GM12874 (cell line): Measurements from ENCODE around the gene SLC28A1.

Experiments
- TF ChIP-seq, protein P1 (sequence below): IDR thresholded peaks from 2 replicates; pipeline ENCODE4 v1.5.1; 2011; ENCODE audit warnings: low read depth, mild to moderate bottlenecking, control low read depth, low read length, moderate library complexity; ENCODE audit not compliant: insufficient read depth

Gene SLC28A1

DNA sequence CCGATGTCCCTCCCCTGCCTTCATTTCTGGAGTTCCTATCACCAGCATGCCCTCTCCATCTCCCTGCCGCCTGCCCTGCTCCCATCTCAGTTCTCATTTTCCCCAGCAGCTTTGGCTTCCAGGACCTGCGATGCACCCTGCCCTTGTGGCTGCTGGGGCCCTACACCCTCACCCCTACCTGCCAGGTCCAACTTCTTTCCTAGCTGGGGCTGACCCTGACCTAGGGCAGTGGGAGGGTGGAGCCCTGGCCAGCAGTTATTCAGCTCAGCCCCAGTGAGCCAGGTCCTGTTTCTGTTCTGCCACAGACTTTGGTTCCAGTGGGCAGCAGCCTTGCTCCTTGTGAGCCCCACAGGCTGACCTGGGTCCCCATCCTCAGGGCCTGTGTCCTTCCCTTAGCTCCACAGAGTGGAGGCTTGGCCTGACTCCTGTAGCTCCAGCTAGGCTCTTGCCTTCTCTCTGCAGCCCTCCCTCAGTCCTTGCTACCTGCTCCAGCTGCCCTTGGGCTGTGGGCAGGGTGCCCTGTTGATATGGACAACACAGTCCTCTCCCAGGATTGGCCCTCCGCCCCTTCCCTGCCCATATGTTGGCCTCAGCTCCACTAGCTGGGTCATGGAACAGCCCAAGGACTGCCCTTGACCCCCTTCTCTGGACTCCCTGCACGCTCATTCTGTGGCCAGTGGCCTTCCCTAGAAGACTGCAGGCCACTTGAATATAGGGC lies 62.5 kb downstream of the SLC28A1 start:
- TF ChIP-seq, protein P1, sequence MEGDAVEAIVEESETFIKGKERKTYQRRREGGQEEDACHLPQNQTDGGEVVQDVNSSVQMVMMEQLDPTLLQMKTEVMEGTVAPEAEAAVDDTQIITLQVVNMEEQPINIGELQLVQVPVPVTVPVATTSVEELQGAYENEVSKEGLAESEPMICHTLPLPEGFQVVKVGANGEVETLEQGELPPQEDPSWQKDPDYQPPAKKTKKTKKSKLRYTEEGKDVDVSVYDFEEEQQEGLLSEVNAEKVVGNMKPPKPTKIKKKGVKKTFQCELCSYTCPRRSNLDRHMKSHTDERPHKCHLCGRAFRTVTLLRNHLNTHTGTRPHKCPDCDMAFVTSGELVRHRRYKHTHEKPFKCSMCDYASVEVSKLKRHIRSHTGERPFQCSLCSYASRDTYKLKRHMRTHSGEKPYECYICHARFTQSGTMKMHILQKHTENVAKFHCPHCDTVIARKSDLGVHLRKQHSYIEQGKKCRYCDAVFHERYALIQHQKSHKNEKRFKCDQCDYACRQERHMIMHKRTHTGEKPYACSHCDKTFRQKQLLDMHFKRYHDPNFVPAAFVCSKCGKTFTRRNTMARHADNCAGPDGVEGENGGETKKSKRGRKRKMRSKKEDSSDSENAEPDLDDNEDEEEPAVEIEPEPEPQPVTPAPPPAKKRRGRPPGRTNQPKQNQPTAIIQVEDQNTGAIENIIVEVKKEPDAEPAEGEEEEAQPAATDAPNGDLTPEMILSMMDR = no peak

DNA sequence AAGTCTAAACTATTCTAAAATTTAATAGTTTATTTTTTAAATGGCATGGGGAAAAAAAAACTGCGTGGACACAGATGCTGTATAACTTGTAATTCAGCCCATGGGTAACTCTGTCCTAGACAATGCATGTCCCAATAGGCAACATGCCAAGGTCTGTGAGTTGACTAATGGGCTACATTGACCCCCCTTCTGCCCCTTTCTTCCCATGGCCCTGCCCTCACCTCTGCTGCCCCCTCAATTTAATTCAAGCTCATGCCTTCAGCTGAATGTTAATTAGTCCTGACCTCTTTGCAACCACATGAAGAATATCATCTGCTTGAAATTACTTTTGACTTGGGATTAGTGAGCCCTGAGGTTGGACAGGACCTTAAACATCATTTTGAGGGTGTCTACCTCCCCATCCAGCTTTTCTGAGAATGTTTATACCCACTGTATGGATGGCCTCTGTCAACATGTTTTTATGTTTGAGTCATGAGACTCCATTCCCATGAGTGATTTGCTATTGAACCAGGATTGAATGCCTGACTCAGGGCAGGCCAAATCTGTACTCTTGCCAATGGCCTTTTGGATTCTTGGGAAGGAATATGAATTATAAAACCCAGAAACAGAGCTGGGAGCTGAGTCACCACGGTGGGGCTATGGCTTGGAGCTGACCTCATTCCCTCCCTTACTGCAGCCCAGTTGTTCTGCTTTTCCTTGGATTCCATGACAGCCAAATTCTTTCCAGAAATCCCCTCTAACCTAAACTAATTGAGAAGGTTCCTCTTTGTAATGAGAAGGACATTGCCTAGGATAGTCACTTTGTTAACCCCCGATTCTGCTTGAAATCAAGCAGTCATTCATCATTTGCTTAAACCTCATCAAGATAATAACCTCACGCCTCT lies 63.7 kb downstream of the SLC28A1 start:
- TF ChIP-seq, protein P1 = no peak

DNA sequence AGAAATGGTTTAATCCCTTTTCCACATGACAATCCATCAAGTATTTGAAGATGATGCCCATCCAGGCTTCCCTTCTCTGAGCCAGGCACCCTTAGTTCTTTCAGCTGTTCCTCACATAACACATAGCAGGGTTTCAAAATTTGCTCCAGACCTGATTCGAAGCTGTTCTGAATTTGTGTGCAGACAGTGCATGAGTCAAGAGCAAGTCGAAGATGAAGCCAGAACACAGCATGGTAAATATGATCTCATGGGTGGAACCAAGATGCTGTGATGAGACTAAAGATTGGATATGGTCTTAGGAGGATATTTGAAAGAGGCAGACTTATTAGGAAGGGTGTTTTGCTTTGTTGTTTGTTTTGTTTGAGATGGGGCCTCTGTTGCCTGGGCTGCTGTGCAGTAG lies 64.6 kb downstream of the SLC28A1 start:
- TF ChIP-seq, protein P1 = no peak

DNA sequence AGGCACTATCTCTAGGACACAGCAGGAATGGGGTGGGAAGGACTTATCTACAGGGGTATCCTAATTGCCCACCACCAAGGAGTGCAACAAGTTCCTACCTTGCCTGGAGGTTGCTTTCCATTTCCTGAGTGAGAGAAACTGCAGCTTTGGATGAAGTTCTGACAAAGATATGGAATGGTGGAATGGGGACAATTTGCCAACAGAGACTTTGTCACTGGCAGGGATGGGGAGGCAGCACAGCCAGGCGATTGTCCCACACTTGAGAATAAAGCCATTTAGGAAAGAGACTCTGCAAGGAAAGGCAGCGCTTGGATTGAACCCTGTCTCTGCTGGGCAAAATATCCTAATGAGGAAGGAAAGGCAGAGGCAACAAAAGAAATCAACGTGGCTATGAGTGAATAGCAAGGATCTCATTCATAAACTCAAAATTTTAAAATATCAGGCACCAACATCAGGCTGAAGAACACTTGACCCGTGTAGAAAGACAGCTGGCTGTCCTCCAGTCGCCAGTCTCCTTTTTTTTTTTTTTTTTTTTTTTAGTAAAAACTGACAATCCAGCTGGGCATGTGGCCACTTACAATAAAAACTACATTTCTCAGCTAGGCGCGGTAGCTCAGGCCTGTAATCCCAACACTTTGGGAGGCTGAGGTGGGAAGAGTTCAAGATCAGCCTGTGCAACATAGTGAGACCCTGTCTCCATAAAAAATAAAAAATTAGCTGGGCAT lies 65.5 kb downstream of the SLC28A1 start:
- TF ChIP-seq, protein P1 = no peak

DNA sequence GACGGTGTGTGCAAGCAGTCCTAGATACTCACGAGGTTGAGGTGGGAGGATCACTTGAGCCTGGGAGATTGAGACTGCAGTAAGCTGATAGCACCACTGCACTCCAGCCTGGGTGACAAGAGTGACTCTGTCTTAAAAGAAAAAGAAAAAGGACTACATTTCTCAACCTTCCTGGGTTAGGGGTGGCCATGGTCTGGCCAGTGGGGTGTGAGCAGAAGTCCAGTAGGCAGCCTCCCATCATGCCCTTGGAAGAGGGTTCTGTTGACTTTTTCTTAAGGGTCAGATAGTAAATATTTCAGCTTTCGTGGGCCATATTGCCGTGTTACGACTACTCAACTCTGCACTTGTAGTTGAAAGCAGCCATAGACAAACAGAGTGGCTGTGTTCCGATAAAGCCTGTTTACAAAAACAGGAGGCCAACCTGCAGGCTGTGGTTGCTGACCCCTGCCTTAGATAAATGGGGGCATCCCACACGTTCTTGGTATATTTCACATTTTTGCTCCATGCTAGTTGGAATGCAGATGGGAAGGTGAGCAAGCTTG lies 66.2 kb downstream of the SLC28A1 start:
- TF ChIP-seq, protein P1 = no peak

DNA sequence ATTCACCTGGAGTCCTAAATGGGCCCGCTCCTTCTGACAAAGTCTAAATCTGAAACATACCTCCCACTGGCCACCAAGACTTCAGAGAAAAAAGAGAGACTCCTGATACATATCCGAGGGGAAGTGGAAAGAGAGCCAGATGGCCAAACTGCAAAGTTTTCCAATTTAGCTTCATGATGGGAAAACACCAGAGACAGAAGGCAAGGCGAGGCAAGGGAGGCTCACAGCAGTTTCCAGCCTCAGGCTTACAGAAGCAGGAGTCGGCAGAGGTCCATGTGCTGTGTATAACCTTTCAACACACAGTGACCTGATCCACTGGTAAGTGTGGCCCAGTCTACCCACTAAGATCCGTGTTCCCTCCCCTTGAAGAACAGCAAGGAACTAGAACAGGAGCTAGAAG lies 67.3 kb downstream of the SLC28A1 start:
- TF ChIP-seq, protein P1 = no peak

DNA sequence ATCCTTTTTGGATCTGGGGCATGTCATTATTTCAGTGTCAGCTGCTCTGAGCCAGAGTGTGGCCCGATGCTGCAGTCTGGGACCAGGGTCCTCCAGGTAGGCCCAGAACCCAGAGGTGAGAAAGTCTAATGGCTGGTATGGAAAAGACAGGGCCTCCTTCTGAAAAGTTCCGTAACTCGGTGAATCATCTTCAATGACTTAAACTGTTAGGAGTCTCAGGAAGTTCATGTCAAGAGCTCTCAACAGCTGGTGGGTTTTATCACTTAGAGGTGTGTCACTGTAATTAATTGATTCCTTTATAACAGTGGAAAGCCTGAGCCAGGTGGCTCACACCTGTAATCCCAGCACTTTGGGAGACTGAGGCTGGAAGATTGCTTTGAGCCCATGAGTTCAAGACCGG lies 68.7 kb downstream of the SLC28A1 start:
- TF ChIP-seq, protein P1 = no peak
